Skin of body (tissue), 2 donors: ENCODE data around the gene ARHGEF1. TPM values are rescaled to one million over a fixed set of nuclear protein-coding genes. Genes with fewer than 3 reads are reported as not detected.

ENCODE experiments used
- DNase-seq: peaks from one replicate; lab custom pipeline; 2025; lab: John Stamatoyannopoulos, UW
- total RNA-seq: library from RNA; depleted of rRNA; stranded (reverse); fragments of >200 nt; gene quantifications from one replicate; pipeline ENCODE4 v1.2.3, GENCODE V29; 2014

Gene ARHGEF1
- total RNA-seq, 1 donor from 2014 or later: 34.3 TPM

GRCh38 chr19:41917676-41918075 is 34.7 kb downstream of the ARHGEF1 start:
- no peak for DNase-seq

GRCh38 chr19:41918095-41918494 is 35.1 kb downstream of the ARHGEF1 start:
- DNase-seq: no peak

GRCh38 chr19:41918653-41919244 is 35.8 kb downstream of the ARHGEF1 start:
- no peak for DNase-seq

GRCh38 chr19:41919948-41920712 is 37.1 kb downstream of the ARHGEF1 start:
- DNase-seq: no peak

- no peak for DNase-seq
These were observed 38.0 kb downstream of the ARHGEF1 start for GRCh38 chr19:41920882-41921576.

- no peak for DNase-seq
These were observed 38.9 kb downstream of the ARHGEF1 start for GRCh38 chr19:41921577-41922576.

GRCh38 chr19:41922585-41922984 is 39.6 kb downstream of the ARHGEF1 start:
- DNase-seq: no peak

- DNase-seq: no peak
These were observed 40.2 kb downstream of the ARHGEF1 start for GRCh38 chr19:41923045-41923788.

- DNase-seq: no peak
These were observed 41.5 kb downstream of the ARHGEF1 start for GRCh38 chr19:41924151-41925145.

GRCh38 chr19:41925208-41926003 is 42.4 kb downstream of the ARHGEF1 start:
- no peak for DNase-seq

GRCh38 chr19:41926028-41926762 is 43.2 kb downstream of the ARHGEF1 start:
- DNase-seq: no peak

GRCh38 chr19:41926763-41927496 is 43.9 kb downstream of the ARHGEF1 start:
- DNase-seq: no peak

GRCh38 chr19:41927497-41928192 is 44.7 kb downstream of the ARHGEF1 start:
- DNase-seq: no peak

- DNase-seq: no peak
These were observed 45.3 kb downstream of the ARHGEF1 start, which contains the start of gene ERFL for GRCh38 chr19:41928221-41928683. Gene ERFL, minus strand, starts transcription at chr19:41928449. Its CDS starts 15,530 bp downstream, at chr19:41912919.

GRCh38 chr19:41928754-41929535 is 46.0 kb downstream of the ARHGEF1 start:
- DNase-seq: no peak
